ENCODE data around the gene PRSS12.

- TF ChIP-seq CTCF (IDR thresholded peaks at IDR 0.05; ENCODE audit: low read depth, low read length) (no peak), EZH2phosphoT487 (IDR thresholded peaks at IDR 0.05; ENCODE audit: low read depth) (no peak)
Observed at GRCh38 chr4:118260309-118260708, 92.5 kb downstream of the PRSS12 start.
